GM13977 (cell line): ENCODE measurements around the gene PGR.

ENCODE experiments used
- DNase-seq: peaks from one replicate; pipeline ENCODE4 v3.0.0; 2012; ENCODE audit warnings: low spot score
- CTCF ChIP-seq: IDR thresholded peaks from 2 replicates; pipeline ENCODE4 v1.5.1; 2012; ENCODE audit warnings: mild to moderate bottlenecking, control low read depth; ENCODE audit not compliant: insufficient read depth; ENCODE audit errors: extremely low read depth, missing control alignments
- in situ Hi-C: fragments of 300-500 bp; cut with MboI; formaldehyde crosslinking; loops from one replicate; pipeline ENCODE4 v1.12.0; 2022; ENCODE audit warnings: low sequenced_read_pairs, low pct_unique_long_range_greater_than_20kb, mixed read lengths, inconsistent platforms; ENCODE audit not compliant: unreplicated experiment

PGR gene

GRCh38 chr11:101035872-101036271 is 93.7 kb downstream of the PGR start:
- TF ChIP-seq CTCF = no peak
- DNase-seq = no peak
- in situ Hi-C loops = no loop called here

GRCh38 chr11:101034076-101034475 is 95.5 kb downstream of the PGR start:
- no peak for DNase-seq
- no peak for TF ChIP-seq CTCF
- in situ Hi-C loops = no loop called here

- no peak for TF ChIP-seq CTCF
- DNase-seq = no peak
- in situ Hi-C loops = no loop called here
Observed at GRCh38 chr11:101032991-101033390, 96.6 kb downstream of the PGR start.

GRCh38 chr11:101031713-101032112 is 97.9 kb downstream of the PGR start:
- TF ChIP-seq CTCF = no peak
- in situ Hi-C loops = no loop called here

GRCh38 chr11:101030692-101031091 is 98.9 kb downstream of the PGR start:
- no peak for TF ChIP-seq CTCF
- no peak for DNase-seq
- in situ Hi-C loops = no loop called here

More at GRCh38 chr11:101031713-101032112, 97.9 kb downstream of the PGR start:
- DNase-seq = no peak

GRCh38 chr11:101030015-101030414 is 99.6 kb downstream of the PGR start:
- no peak for TF ChIP-seq CTCF
- in situ Hi-C loops = no loop called here

GRCh38 chr11:101028644-101029043 is 101.0 kb downstream of the PGR start:
- in situ Hi-C loops = no loop called here
- DNase-seq = no peak
- no peak for TF ChIP-seq CTCF

More at GRCh38 chr11:101030015-101030414, 99.6 kb downstream of the PGR start:
- no peak for DNase-seq
